GM12892 (cell line): Measurements from ENCODE around the gene MYOM1.

Experiments
- POLR2A ChIP-seq: IDR thresholded peaks from 2 replicates; pipeline ENCODE4 v1.6.1; 2011; ENCODE audit warnings: low read depth, low read length, control low read depth
- POLR2AphosphoS5 ChIP-seq: IDR thresholded peaks from 2 replicates; pipeline ENCODE4 v1.6.1; 2011; ENCODE audit warnings: low read depth, low read length, control low read depth

- no peak for TF ChIP-seq POLR2A
- no peak for TF ChIP-seq POLR2AphosphoS5
Measured at GRCh38 chr18:3219241-3219630, 532 bp downstream of the MYOM1 start.
